Liver (tissue), 3 donors: ENCODE results near the gene DOC2B.

Experiments
- CTCF ChIP-seq: fragments of 150-350 bp; IDR thresholded peaks from 2 replicates; pipeline ENCODE4 v1.5.1; 2017; ENCODE audit warnings: improper control_type of control experiment, low read depth, low read length; ENCODE audit not compliant: missing input control
- EGR1 ChIP-seq, 2 donors: IDR thresholded peaks; 2 replicates each; pipeline ENCODE4 v1.6.1; 2016 to 2018; ENCODE audit warnings: antibody characterized with exemption in 2 of 2, low read depth in 2 of 2
- FOXA1 ChIP-seq: IDR thresholded peaks from 2 replicates; pipeline ENCODE4 v1.6.1; 2016; ENCODE audit warnings: antibody characterized with exemption
- FOXA2 ChIP-seq: IDR thresholded peaks from 2 replicates; pipeline ENCODE4 v1.6.1; 2016; ENCODE audit warnings: antibody characterized with exemption
- HNF4G ChIP-seq: IDR thresholded peaks from 2 replicates; pipeline ENCODE4 v1.6.1; 2016; ENCODE audit warnings: antibody characterized with exemption
- JUND ChIP-seq, 2 donors: IDR thresholded peaks; 2 replicates each; pipeline ENCODE4 v1.6.1; 2016; ENCODE audit warnings: antibody characterized with exemption in 2 of 2
- MAX ChIP-seq: IDR thresholded peaks from 2 replicates; pipeline ENCODE4 v1.6.1; 2016; ENCODE audit warnings: antibody characterized with exemption
- RAD21 ChIP-seq, 2 donors: IDR thresholded peaks; 2 replicates each; pipeline ENCODE4 v1.6.1; 2016; ENCODE audit warnings: antibody characterized with exemption in 2 of 2, mild to moderate bottlenecking in 2 of 2
- REST ChIP-seq: IDR thresholded peaks from 2 replicates; pipeline ENCODE4 v1.6.1; 2016; ENCODE audit warnings: antibody characterized with exemption, mild to moderate bottlenecking
- RXRA ChIP-seq, 2 donors: IDR thresholded peaks; 2 replicates each; pipeline ENCODE4 v1.6.1; 2017 to 2018; ENCODE audit warnings: antibody characterized with exemption in 2 of 2, mild to moderate bottlenecking in 1 of 2
- SP1 ChIP-seq: IDR thresholded peaks from 2 replicates; pipeline ENCODE4 v1.6.1; 2018; ENCODE audit warnings: antibody characterized with exemption, mild to moderate bottlenecking
- TAF1 ChIP-seq: conservative IDR thresholded peaks from 2 replicates; pipeline ENCODE4 v1.6.1; 2016; ENCODE audit warnings: antibody characterized with exemption, mild to moderate bottlenecking
- YY1 ChIP-seq: IDR thresholded peaks from 2 replicates; pipeline ENCODE4 v1.6.1; 2016; ENCODE audit warnings: antibody characterized with exemption, mild to moderate bottlenecking
- TF ChIP-seq, protein P1 (sequence below): IDR thresholded peaks from 2 replicates; pipeline ENCODE4 v1.6.1; 2016; ENCODE audit warnings: antibody characterized with exemption
- donor health status: healthy.
- donor health status: healthy.

GRCh38 chr17:173166-173911, 8.1 kb downstream of the DOC2B start:
- TF ChIP-seq MAX: no peak
- TF ChIP-seq FOXA2: no peak
- TF ChIP-seq CTCF: no peak
- no peak for TF ChIP-seq RXRA (IDR thresholded peaks at IDR 0.05)
- TF ChIP-seq TAF1: no peak
- TF ChIP-seq EGR1 (IDR thresholded peaks at IDR 0.05; ENCODE audit: low read depth in 2 of 2): no peak
- no peak for TF ChIP-seq REST
- TF ChIP-seq RAD21 (IDR thresholded peaks at IDR 0.05): no peak
- TF ChIP-seq, protein P1, sequence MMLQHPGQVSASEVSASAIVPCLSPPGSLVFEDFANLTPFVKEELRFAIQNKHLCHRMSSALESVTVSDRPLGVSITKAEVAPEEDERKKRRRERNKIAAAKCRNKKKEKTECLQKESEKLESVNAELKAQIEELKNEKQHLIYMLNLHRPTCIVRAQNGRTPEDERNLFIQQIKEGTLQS: no peak
- no peak for TF ChIP-seq JUND (IDR thresholded peaks at IDR 0.05)
- no peak for TF ChIP-seq HNF4G
- TF ChIP-seq SP1: no peak
- no peak for TF ChIP-seq FOXA1
- no peak for TF ChIP-seq YY1
